ENCODE results near the gene SORD. TPM values are rescaled to one million over a fixed set of nuclear protein-coding genes. Genes with fewer than 3 reads are reported as not detected.

SORD gene
- total and polyA plus RNA-seq, 11 donors, result 3.4 to 16.7 (median 9.4) TPM

GRCh38 chr15:45111390-45112142 is 88.6 kb downstream of the SORD start:
- no peak overlapping the region for H3K27ac ChIP-seq
- WGBS, 4 donors, result 4 to 12% (median 6%) methylated on average over 27 to 71 of the region's 71 CpGs
- ATAC-seq (no peak), DNase-seq (no peak)
- peaks cover 3 to 33% (median 13%) of the 10 kb centered on the region in 12 donors for H3K4me1 ChIP-seq
- no peak for TF ChIP-seq CTCF (IDR thresholded peaks at IDR 0.05)
- no peak for TF ChIP-seq POLR2A (IDR thresholded peaks at IDR 0.05)
- no peaks in the 10 kb centered on the region for H3K36me3 ChIP-seq
- no peak overlapping the region for H3K4me3 ChIP-seq
- intact Hi-C loops (cut with DNase I), result loop anchor here in 3 of 10 donors (10.0 kb wide), 4 partner anchors 47 to 147 kb away; no protein-coding TSS in a partner anchor
- H3K9me3 ChIP-seq, result no peaks in the 10 kb centered on the region
- peaks cover 41 to 84% (median 61%) of the 10 kb centered on the region in 9 donors for H3K27me3 ChIP-seq

- Histone ChIP-seq H3K9me3 (no peaks in the 10 kb centered on the region), H3K27me3 (peaks cover 47 to 90% (median 67%) of the 10 kb centered on the region in 9 donors), H3K4me3 (peak overlapping the region in 3 of 12 donors; percentile 5 to 15 (median 11)), H3K27ac (no peak overlapping the region), H3K4me1 (peaks cover 3 to 39% (median 16%) of the 10 kb centered on the region in 12 donors), H3K36me3 (no peaks in the 10 kb centered on the region)
- TF ChIP-seq POLR2A (IDR thresholded peaks at IDR 0.05) (no peak), CTCF (IDR thresholded peaks at IDR 0.05) (no peak)
- WGBS, 4 donors, result 5 to 8% (median 6%) methylated on average over 13 of the region's 13 CpGs
- intact Hi-C loops (cut with DNase I), result loop anchor here in 3 of 10 donors (10.0 kb wide), 4 partner anchors 47 to 147 kb away; no protein-coding TSS in a partner anchor
- DNase-seq, result no peak
- ATAC-seq, result no peak
Observed at GRCh38 chr15:45112143-45112590, 89.2 kb downstream of the SORD start.

GRCh38 chr15:45112591-45113379 is 89.8 kb downstream of the SORD start:
- TF ChIP-seq POLR2A (IDR thresholded peaks at IDR 0.05) (no peak), CTCF (IDR thresholded peaks at IDR 0.05) (no peak)
- H3K36me3 ChIP-seq, result no peaks in the 10 kb centered on the region
- intact Hi-C loops (cut with DNase I), result loop anchor here in 3 of 10 donors (10.0 kb wide), 4 partner anchors 48 to 148 kb away; no protein-coding TSS in a partner anchor
- H3K4me1 ChIP-seq, result peaks cover 3 to 46% (median 19%) of the 10 kb centered on the region in 12 donors
- ATAC-seq, result no peak
- DNase-seq, result no peak
- H3K9me3 ChIP-seq, result no peaks in the 10 kb centered on the region
- H3K4me3 ChIP-seq, result peak overlapping the region in 4 of 12 donors; percentile 5 to 17 (median 13)
- no peak overlapping the region for H3K27ac ChIP-seq
- 1 to 3% (median 3%) methylated on average over 25 to 58 of the region's 58 CpGs for WGBS, 4 donors
- H3K27me3 ChIP-seq, result peaks cover 49 to 94% (median 71%) of the 10 kb centered on the region in 9 donors
